HepG2 (cell line): Measurements from ENCODE around the gene PRMT5. TPM values are rescaled to one million over a fixed set of nuclear protein-coding genes. Genes with fewer than 3 reads are reported as not detected.
A peak's percentile ranks its signal among the peaks of the same experiment; 100 is the strongest.

ENCODE experiments used
- CEBPG ChIP-seq: IDR thresholded peaks from 2 replicates; pipeline ENCODE4 v1.6.1; 2016
- CREB3 ChIP-seq: sonication (generic); formaldehyde crosslinking; IDR thresholded peaks from 2 replicates; pipeline ENCODE4 v1.5.0; 2020; ENCODE audit warnings: missing genetic modification reagents
- GATA4 ChIP-seq: sonication (generic); IDR thresholded peaks from 2 replicates; pipeline ENCODE4 v1.6.1; 2016; ENCODE audit warnings: antibody characterized with exemption, low read depth, borderline replicate concordance
- GPN1 ChIP-seq: sonication (generic); formaldehyde crosslinking; IDR thresholded peaks from 2 replicates; pipeline ENCODE4 v1.5.1; 2020; ENCODE audit warnings: missing genetic modification reagents, borderline replicate concordance
- IKZF5 ChIP-seq: IDR thresholded peaks from 2 replicates; pipeline ENCODE4 v1.6.1; 2018; ENCODE audit warnings: missing genetic modification reagents, mild to moderate bottlenecking, missing compliant biosample characterization
- KDM5B ChIP-seq: sonication (generic); formaldehyde crosslinking; IDR thresholded peaks from 2 replicates; pipeline ENCODE4 v1.4.0; 2020; ENCODE audit warnings: missing genetic modification reagents, mild to moderate bottlenecking, borderline replicate concordance
- MYNN ChIP-seq: sonication (generic); formaldehyde crosslinking; IDR thresholded peaks from 2 replicates; pipeline ENCODE4 v1.4.0; 2020; ENCODE audit warnings: mild to moderate bottlenecking, low read depth, missing genetic modification reagents
- NFYC ChIP-seq: IDR thresholded peaks from 2 replicates; pipeline ENCODE4 v1.6.1; 2016; ENCODE audit warnings: missing genetic modification reagents, missing compliant biosample characterization
- PAXIP1 ChIP-seq: sonication (generic); formaldehyde crosslinking; conservative IDR thresholded peaks from 2 replicates; pipeline ENCODE4 v1.4.0; 2020; ENCODE audit warnings: mild to moderate bottlenecking, missing genetic modification reagents, moderate library complexity
- POLR2G ChIP-seq: fragments of 200-400 bp; formaldehyde crosslinking; IDR thresholded peaks from 2 replicates; pipeline ENCODE4 v1.6.1; 2018; ENCODE audit warnings: mild to moderate bottlenecking, low read depth, low read length, moderate library complexity
- RELA ChIP-seq: sonication (generic); formaldehyde crosslinking; IDR thresholded peaks from 2 replicates; pipeline ENCODE4 v1.4.0; 2020; ENCODE audit warnings: missing genetic modification reagents
- TEAD3 ChIP-seq: optimal IDR thresholded peaks from 2 replicates; pipeline ENCODE3; 2016; ENCODE audit warnings: borderline replicate concordance
- ZNF10 ChIP-seq: sonication (generic); formaldehyde crosslinking; IDR thresholded peaks from 2 replicates; pipeline ENCODE4 v1.4.0; 2020; ENCODE audit warnings: mild to moderate bottlenecking, low read depth, missing genetic modification reagents, borderline replicate concordance
- ZNF20 ChIP-seq: sonication (generic); formaldehyde crosslinking; IDR thresholded peaks from 2 replicates; pipeline ENCODE4 v1.4.0; 2020; ENCODE audit warnings: mild to moderate bottlenecking, moderate library complexity, missing genetic modification reagents
- ZNF430 ChIP-seq: sonication (generic); formaldehyde crosslinking; IDR thresholded peaks from 2 replicates; pipeline ENCODE4 v1.9.0; 2021; ENCODE audit warnings: mild to moderate bottlenecking, missing genetic modification reagents
- polyA plus RNA-seq, 8 experiments: library from polyadenylated mRNA; depleted of rRNA in 3 of 8; stranded (reverse) in 7 of 8; unstranded in 1 of 8; fragments of >200 nt; fragmentation: Illumina TruSeq in 4 of 8; extraction: Trizol in 4 of 8; gene quantifications; 2 replicates each; pipeline versions ENCODE4 v1.2.1 to v1.2.3, GENCODE V29; 2011 to 2016; ENCODE audit warnings: low read depth in 4 of 8, missing spikeins in 1 of 8, mixed read lengths in 1 of 8; ENCODE audit not compliant: insufficient read depth in 1 of 8
- total RNA-seq, 5 experiments: library from RNA; depleted of rRNA; stranded (reverse); fragments of >200 nt; fragmentation: Illumina TruSeq; extraction: Trizol; gene quantifications; 2 replicates each; pipeline ENCODE4 v1.2.3, GENCODE V29; 2016; ENCODE audit warnings: low read depth in 1 of 5
- TF ChIP-seq, protein P1 (sequence below), 2 experiments: sonication (generic) in 1 of 2; formaldehyde crosslinking in 1 of 2; IDR thresholded peaks; 2 replicates each; pipeline versions ENCODE4 v1.4.0 to v1.6.1; 2018 to 2020; ENCODE audit warnings: missing genetic modification reagents in 2 of 2, borderline replicate concordance in 1 of 2, low read depth in 1 of 2, mild to moderate bottlenecking in 1 of 2, missing biosample characterization in 1 of 2
- TF ChIP-seq, protein P2 (sequence below): sonication (generic); formaldehyde crosslinking; IDR thresholded peaks from 2 replicates; pipeline ENCODE4 v1.4.0; 2020; ENCODE audit warnings: missing genetic modification reagents, low read depth, mild to moderate bottlenecking, borderline replicate concordance
- TF ChIP-seq, protein P3 (sequence below): sonication (generic); formaldehyde crosslinking; IDR thresholded peaks from 2 replicates; pipeline ENCODE4 v1.5.1; 2020; ENCODE audit warnings: mild to moderate bottlenecking, missing genetic modification reagents, moderate library complexity

Gene PRMT5
- total and polyA plus RNA-seq, 2 of the 13 experiments (the other 11 are each of a cell fraction or from before 2014, with no cell fraction given), result 210 to 354 TPM

DNA sequence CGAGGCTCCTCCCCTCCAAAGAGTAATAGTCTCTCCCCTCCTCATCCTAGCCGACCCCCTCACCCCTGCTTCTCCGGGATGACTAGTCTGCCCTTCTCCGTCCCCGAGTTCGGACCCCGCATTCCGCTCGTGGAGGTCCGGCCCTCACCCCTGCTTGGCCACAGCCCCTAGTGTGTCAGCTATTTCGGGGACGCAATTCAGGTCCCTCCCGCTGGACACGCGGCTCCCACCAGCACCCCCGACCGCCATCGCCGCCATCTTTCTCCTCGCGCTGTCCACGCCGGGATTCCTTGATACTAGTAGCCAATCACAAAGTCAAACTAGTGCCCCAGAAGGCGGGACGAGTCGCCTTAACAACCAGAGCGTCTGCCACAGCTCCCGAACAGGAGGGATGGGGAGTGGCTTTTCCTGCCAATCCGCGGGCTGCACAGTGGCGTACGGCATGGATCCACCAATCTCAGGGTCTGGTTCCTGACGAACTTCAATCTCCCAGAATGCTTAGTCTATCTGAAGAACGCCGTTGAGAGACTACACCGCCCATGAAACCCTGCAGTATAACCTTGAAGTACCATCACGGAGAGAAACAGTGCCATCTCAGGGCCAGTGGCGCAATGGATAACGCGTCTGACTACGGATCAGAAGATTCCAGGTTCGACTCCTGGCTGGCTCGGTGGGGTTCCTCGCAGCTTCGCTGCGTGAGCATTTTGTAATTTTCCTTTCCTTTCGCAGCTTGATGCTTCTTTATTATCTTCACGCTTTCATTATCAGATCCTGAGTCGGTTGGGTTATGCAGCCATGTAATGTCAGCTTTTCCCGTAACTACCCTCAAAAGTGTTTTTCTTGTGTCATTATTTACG is at the start of gene PRMT5 (continued):
- TF ChIP-seq, protein P1, sequence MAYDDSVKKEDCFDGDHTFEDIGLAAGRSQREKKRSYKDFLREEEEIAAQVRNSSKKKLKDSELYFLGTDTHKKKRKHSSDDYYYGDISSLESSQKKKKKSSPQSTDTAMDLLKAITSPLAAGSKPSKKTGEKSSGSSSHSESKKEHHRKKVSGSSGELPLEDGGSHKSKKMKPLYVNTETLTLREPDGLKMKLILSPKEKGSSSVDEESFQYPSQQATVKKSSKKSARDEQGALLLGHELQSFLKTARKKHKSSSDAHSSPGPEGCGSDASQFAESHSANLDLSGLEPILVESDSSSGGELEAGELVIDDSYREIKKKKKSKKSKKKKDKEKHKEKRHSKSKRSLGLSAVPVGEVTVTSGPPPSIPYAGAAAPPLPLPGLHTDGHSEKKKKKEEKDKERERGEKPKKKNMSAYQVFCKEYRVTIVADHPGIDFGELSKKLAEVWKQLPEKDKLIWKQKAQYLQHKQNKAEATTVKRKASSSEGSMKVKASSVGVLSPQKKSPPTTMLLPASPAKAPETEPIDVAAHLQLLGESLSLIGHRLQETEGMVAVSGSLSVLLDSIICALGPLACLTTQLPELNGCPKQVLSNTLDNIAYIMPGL (CRISPR knock-in tag; IDR thresholded peaks at IDR 0.05; ENCODE audit: borderline replicate concordance in 1 of 2, low read depth in 1 of 2), result peak; percentile 100
- no peak for TF ChIP-seq ZNF10 (CRISPR knock-in tag)
- TF ChIP-seq, protein P2, sequence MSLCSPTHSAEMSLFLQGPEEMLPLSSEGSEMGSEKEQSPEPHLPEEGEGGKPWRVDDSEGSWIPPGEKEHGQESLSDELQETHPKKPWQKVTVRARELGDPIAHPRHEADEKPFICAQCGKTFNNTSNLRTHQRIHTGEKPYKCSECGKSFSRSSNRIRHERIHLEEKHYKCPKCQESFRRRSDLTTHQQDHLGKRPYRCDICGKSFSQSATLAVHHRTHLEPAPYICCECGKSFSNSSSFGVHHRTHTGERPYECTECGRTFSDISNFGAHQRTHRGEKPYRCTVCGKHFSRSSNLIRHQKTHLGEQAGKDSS, result peak; percentile 96
- TF ChIP-seq RELA (CRISPR knock-in tag), result no peak; the same call in 1 of the 2 replicates
- peak; percentile 85; the same call in 1 of the 2 replicates for TF ChIP-seq PAXIP1
- peak; percentile 87 for TF ChIP-seq GATA4
- no peak for TF ChIP-seq MYNN
- TF ChIP-seq IKZF5 (CRISPR knock-in tag), result peak; percentile 98
- peak; percentile 95 for TF ChIP-seq NFYC (CRISPR knock-in tag)
- peak; percentile 93; the same call in 1 of the 2 replicates for TF ChIP-seq GPN1 (CRISPR knock-in tag)
- TF ChIP-seq TEAD3 (CRISPR knock-in tag), result peak; percentile 92
- peak; percentile 96; the same call in 1 of the 2 replicates for TF ChIP-seq KDM5B
- peak; percentile 100 for TF ChIP-seq POLR2G
- TF ChIP-seq, protein P3, sequence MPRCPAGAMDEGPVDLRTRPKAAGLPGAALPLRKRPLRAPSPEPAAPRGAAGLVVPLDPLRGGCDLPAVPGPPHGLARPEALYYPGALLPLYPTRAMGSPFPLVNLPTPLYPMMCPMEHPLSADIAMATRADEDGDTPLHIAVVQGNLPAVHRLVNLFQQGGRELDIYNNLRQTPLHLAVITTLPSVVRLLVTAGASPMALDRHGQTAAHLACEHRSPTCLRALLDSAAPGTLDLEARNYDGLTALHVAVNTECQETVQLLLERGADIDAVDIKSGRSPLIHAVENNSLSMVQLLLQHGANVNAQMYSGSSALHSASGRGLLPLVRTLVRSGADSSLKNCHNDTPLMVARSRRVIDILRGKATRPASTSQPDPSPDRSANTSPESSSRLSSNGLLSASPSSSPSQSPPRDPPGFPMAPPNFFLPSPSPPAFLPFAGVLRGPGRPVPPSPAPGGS (CRISPR knock-in tag), result peak; percentile 92
- TF ChIP-seq CREB3 (CRISPR knock-in tag), result peak; percentile 96; the same call in 1 of the 2 replicates
- no peak for TF ChIP-seq ZNF20
- TF ChIP-seq CEBPG, result peak; percentile 98
- TF ChIP-seq ZNF430 (CRISPR knock-in tag), result peak; percentile 97
